Measurements from ENCODE around the gene PPIP5K1. TPM values are rescaled to one million over a fixed set of nuclear protein-coding genes. Genes with fewer than 3 reads are reported as not detected.

PPIP5K1 gene
- total and polyA plus RNA-seq, 9 of the 15 experiments (the other 6 are each of a cell fraction or from before 2014, with no cell fraction given): 2.5 to 74.6 (median 35.1) TPM

DNA sequence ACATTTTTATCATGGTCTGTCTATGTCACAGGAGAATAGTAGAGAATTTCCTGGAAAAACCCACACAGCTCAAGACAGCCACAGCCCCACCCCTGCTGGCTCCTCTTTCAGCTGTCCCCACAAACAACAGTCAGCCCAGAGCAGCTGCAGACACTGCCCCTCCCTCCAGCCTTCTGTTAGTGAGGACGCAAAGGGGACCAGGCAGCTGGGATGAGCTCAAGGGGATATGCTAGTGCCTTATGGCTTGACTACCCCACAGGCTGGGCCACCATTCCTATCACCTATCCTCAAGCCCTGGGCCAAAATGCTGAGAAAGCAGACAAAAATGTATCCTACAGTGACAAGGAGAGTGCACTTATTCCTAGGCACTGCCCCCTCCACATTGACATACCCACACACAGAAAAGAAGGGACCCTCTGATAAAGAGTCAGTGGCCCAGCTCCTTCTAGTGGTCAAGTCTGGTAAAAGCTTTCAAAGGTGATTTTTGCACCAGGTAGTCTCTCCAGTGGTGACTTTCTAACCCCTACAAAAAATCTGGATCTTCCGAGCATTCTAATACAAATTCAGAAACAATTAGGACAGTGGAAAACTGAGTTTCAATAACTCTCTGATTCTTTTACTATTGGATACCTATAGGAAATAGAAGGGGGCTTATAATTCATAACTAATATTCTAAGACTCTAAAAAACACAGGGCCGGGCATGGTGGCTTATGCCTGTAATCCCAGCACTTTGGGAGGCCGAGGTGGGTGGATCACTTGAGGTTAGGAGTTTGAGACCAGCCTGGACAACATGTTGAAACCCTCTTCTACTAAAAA, 75.6 kb downstream of the PPIP5K1 start:
- H3K4me3 ChIP-seq: no peak overlapping the region
- FAIRE-seq (peak; percentile 85), ATAC-seq (peak; percentile 14), DNase-seq (ENCODE audit: extremely low read depth in 1 of 4, low spot score in 3 of 4) (peak; percentile 55 to 91 (median 70))
- H4K20me1 ChIP-seq (replicated peaks; ENCODE audit: control insufficient read depth, insufficient read depth, low read length): peaks cover 3% of the 10 kb centered on the region; the same call in 1 of the 2 replicates
- in situ Hi-C loops (cut with MboI): no loop called here
- peaks cover 21% of the 10 kb centered on the region; the same call in 2 of the 3 replicates for H3K79me2 ChIP-seq (ENCODE audit: control insufficient read depth, insufficient read depth, low read length)
- ChIA-PET CTCF (ENCODE audit: low intra/inter-chr PET ratio) (interaction anchor here (0.8 kb wide), 1 partner anchor 31 kb away, joined by 3 read pairs; no protein-coding TSS in a partner anchor), POLR2A (interaction anchor here (0.6 to 9.1 kb wide), 9 partner anchors 8 to 262 kb away, joined by 3 to 63 read pairs (median 4); partner anchors contain the start of gene TP53BP1)
- H3K9ac ChIP-seq (ENCODE audit: insufficient read depth in 1 of 2, low read depth in 2 of 2, low read length in 2 of 2): peak overlapping the region in 1 of 2 experiments; percentile 22; a peak in 2 of 4 replicates
- WGBS (ENCODE audit: insufficient coverage, low coverage, missing lambda C conversion rate): 30% methylated on average over 4 of the region's 4 CpGs
- peak overlapping the region; percentile 50 for H3K27ac ChIP-seq (ENCODE audit: extremely low read depth, low read depth, low read length)
- no TSS peak for BruUV-seq (replicated peaks)
- H3K36me3 ChIP-seq (ENCODE audit: control insufficient read depth, insufficient read depth, low read length): no peaks in the 10 kb centered on the region; the same call in 2 of the 3 replicates
- no peaks in the 10 kb centered on the region for H3K27me3 ChIP-seq (ENCODE audit: control insufficient read depth in 2 of 2, insufficient read depth in 2 of 2, low read length in 2 of 2)
- H2AFZ ChIP-seq (ENCODE audit: low read depth, low read length): peak overlapping the region; percentile 55
- intact Hi-C loops (cut with micrococcal nuclease): loop anchor here (1.0 to 5.0 kb wide), 2 partner anchors 73 to 142 kb away; partner anchors contain the start of genes TUBGCP4 and ZSCAN29
- peaks cover 54 to 64% of the 10 kb centered on the region in 2 experiments for H3K4me1 ChIP-seq (replicated peaks in 1 of 2; ENCODE audit: control insufficient read depth in 2 of 2, insufficient read depth in 2 of 2, low read length in 2 of 2)
- H3K9me1 ChIP-seq (ENCODE audit: control insufficient read depth, insufficient read depth, low read length): no peaks in the 10 kb centered on the region
- peak overlapping the region; percentile 71 for H3K4me2 ChIP-seq (ENCODE audit: insufficient read depth, low read length)
- H3K9me3 ChIP-seq (replicated peaks; ENCODE audit: control insufficient read depth, insufficient read depth, low read depth, low read length): no peaks in the 10 kb centered on the region
- TF ChIP-seq SIX5 (IDR thresholded peaks at IDR 0.05; ENCODE audit: borderline replicate concordance in 1 of 2, insufficient read depth in 1 of 2, low read depth in 1 of 2, low read length in 2 of 2): no peak
- 0 out of 2 replicates have a peak, but pooled peaks have one; percentile 20 for TF ChIP-seq EGR1 (conservative IDR thresholded peaks at IDR 0.05)
- TF ChIP-seq, protein P1, sequence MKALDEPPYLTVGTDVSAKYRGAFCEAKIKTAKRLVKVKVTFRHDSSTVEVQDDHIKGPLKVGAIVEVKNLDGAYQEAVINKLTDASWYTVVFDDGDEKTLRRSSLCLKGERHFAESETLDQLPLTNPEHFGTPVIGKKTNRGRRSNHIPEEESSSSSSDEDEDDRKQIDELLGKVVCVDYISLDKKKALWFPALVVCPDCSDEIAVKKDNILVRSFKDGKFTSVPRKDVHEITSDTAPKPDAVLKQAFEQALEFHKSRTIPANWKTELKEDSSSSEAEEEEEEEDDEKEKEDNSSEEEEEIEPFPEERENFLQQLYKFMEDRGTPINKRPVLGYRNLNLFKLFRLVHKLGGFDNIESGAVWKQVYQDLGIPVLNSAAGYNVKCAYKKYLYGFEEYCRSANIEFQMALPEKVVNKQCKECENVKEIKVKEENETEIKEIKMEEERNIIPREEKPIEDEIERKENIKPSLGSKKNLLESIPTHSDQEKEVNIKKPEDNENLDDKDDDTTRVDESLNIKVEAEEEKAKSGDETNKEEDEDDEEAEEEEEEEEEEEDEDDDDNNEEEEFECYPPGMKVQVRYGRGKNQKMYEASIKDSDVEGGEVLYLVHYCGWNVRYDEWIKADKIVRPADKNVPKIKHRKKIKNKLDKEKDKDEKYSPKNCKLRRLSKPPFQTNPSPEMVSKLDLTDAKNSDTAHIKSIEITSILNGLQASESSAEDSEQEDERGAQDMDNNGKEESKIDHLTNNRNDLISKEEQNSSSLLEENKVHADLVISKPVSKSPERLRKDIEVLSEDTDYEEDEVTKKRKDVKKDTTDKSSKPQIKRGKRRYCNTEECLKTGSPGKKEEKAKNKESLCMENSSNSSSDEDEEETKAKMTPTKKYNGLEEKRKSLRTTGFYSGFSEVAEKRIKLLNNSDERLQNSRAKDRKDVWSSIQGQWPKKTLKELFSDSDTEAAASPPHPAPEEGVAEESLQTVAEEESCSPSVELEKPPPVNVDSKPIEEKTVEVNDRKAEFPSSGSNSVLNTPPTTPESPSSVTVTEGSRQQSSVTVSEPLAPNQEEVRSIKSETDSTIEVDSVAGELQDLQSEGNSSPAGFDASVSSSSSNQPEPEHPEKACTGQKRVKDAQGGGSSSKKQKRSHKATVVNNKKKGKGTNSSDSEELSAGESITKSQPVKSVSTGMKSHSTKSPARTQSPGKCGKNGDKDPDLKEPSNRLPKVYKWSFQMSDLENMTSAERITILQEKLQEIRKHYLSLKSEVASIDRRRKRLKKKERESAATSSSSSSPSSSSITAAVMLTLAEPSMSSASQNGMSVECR (CRISPR knock-in tag; IDR thresholded peaks at IDR 0.05): peak; percentile 41; the same call in 1 of the 2 replicates
- peak in 1 of 2 experiments; percentile 11; a peak in 1 of 4 replicates for TF ChIP-seq RCOR1 (IDR thresholded peaks at IDR 0.05; ENCODE audit: borderline replicate concordance in 1 of 2, low read depth in 2 of 2, low read length in 2 of 2)
- TF ChIP-seq, protein P2, sequence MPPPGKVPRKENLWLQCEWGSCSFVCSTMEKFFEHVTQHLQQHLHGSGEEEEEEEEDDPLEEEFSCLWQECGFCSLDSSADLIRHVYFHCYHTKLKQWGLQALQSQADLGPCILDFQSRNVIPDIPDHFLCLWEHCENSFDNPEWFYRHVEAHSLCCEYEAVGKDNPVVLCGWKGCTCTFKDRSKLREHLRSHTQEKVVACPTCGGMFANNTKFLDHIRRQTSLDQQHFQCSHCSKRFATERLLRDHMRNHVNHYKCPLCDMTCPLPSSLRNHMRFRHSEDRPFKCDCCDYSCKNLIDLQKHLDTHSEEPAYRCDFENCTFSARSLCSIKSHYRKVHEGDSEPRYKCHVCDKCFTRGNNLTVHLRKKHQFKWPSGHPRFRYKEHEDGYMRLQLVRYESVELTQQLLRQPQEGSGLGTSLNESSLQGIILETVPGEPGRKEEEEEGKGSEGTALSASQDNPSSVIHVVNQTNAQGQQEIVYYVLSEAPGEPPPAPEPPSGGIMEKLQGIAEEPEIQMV (tag; conservative IDR thresholded peaks at IDR 0.05; ENCODE audit: low read depth): peak; percentile 98
- TF ChIP-seq, protein P3, sequence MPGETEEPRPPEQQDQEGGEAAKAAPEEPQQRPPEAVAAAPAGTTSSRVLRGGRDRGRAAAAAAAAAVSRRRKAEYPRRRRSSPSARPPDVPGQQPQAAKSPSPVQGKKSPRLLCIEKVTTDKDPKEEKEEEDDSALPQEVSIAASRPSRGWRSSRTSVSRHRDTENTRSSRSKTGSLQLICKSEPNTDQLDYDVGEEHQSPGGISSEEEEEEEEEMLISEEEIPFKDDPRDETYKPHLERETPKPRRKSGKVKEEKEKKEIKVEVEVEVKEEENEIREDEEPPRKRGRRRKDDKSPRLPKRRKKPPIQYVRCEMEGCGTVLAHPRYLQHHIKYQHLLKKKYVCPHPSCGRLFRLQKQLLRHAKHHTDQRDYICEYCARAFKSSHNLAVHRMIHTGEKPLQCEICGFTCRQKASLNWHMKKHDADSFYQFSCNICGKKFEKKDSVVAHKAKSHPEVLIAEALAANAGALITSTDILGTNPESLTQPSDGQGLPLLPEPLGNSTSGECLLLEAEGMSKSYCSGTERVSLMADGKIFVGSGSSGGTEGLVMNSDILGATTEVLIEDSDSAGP (CRISPR knock-in tag; IDR thresholded peaks at IDR 0.05): no peak
- TF ChIP-seq, protein P4, sequence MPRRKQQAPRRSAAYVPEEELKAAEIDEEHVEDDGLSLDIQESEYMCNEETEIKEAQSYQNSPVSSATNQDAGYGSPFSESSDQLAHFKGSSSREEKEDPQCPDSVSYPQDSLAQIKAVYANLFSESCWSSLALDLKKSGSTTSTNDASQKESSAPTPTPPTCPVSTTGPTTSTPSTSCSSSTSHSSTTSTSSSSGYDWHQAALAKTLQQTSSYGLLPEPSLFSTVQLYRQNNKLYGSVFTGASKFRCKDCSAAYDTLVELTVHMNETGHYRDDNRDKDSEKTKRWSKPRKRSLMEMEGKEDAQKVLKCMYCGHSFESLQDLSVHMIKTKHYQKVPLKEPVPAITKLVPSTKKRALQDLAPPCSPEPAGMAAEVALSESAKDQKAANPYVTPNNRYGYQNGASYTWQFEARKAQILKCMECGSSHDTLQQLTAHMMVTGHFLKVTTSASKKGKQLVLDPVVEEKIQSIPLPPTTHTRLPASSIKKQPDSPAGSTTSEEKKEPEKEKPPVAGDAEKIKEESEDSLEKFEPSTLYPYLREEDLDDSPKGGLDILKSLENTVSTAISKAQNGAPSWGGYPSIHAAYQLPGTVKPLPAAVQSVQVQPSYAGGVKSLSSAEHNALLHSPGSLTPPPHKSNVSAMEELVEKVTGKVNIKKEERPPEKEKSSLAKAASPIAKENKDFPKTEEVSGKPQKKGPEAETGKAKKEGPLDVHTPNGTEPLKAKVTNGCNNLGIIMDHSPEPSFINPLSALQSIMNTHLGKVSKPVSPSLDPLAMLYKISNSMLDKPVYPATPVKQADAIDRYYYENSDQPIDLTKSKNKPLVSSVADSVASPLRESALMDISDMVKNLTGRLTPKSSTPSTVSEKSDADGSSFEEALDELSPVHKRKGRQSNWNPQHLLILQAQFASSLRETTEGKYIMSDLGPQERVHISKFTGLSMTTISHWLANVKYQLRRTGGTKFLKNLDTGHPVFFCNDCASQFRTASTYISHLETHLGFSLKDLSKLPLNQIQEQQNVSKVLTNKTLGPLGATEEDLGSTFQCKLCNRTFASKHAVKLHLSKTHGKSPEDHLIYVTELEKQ (CRISPR knock-in tag; IDR thresholded peaks at IDR 0.05): no peak

Measured in K562 (cell line).